NCI-H345 treated with DMSO at 0.1 percent for 48 hours (cell line): ENCODE measurements around the gene MDM2.
"Not testable (repeated sequence)": the region's sequence is repeated elsewhere in the genome, so short reads cannot be mapped to it uniquely, and the experiment has no call there.

Experiments
- DNase-seq: peaks from one replicate; lab custom pipeline; 2025; ENCODE audit not compliant: unreplicated experiment; lab: John Stamatoyannopoulos, UW

The MDM2 gene

GRCh38 chr12:68785823-68786222 lies 22.2 kb upstream of the MDM2 start:
- no peak for DNase-seq

GRCh38 chr12:68786929-68787328 lies 21.0 kb upstream of the MDM2 start:
- DNase-seq, result no peak

- no peak for DNase-seq
Observed at GRCh38 chr12:68788554-68789143, 19.3 kb upstream of the MDM2 start.

GRCh38 chr12:68789144-68789878 lies 18.7 kb upstream of the MDM2 start:
- DNase-seq, result no peak

DNA sequence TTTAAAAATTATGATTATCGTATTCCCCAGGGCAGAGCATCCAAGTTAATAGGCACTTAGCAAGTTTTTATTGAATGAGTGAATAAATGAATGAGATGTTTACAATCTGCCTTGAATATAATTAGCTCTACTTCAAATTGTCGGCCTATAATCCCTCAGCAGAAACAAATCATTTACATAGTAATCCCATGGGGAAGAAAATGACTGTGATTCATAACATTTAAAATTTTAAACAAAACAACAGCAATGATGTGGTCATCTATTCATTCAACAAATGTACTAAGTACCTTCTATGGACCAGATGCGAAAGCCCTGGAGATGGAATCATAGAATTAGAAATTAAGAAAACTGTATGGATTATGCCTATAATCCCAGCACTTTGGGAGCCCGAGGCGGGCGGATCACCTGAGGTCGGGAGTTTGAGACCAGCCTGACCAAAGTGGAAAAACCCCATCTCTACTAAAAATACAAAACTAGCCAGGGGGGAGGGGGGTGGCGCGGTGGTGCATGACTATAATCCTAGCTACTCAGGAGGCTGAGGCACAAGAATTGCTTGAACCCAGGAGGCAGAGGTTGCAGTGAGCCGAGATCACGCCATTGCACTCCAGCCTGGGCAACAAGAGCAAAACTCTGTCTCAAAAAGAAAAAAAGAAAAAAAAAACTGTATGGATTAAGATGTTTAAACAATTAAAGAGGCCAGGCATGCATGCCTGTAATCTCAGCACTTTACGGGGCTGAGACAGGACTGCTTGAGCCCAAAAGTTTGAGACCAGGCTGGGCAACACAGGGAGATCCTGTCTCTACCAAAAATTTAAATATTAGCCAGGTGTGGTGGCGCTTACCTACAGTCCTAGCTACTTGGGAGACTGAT lies 17.7 kb upstream of the MDM2 start:
- DNase-seq, result no peak

- DNase-seq, result no peak
Observed at GRCh38 chr12:68790952-68791234, 17.1 kb upstream of the MDM2 start.

DNA sequence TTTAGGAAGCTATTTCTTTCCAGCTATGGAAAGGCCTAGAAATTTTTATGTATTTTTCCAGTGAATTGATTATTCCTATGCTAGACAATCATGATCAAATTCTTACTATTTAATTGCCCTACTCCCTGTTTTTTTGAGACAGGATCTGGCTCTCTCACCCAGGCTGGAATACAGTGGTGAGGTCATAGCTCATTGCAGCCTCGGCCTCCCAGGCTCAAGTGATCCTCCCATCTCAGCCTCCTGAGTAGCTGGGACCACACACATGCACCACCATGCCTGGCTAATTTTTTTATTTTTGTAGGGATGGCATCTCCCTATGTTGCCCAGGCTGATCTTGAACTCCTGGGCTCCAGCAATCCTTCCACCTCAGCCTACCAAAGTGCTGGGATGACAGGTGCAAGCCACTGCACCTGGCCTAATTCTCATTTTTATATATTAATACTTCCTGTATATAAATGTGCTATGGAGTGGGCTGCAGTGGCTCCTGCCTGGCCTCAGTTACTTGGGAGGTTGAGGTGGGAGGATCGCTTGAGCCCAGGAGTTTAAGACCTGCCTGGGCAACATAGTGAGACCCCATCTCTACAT lies 16.0 kb upstream of the MDM2 start:
- DNase-seq, result no peak

DNA sequence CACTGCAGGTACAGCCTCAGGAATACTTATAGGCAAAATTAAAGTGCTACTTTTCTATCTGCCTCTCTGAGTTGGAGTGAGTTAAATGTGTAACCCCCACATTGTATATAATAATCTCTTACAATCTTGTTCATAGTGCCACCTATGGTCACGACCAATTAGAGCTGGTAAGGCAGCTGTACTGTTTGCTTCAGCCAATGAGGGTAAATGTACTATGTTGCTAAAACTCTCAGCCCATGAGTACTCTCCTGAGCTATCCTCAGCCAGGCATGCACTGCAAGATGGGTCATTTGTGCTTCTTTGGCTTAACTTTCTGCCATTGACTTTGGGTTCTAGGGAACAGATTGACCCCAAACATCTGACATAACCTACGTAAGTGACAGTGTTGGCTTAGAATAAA lies 15.0 kb upstream of the MDM2 start:
- DNase-seq, result no peak

DNA sequence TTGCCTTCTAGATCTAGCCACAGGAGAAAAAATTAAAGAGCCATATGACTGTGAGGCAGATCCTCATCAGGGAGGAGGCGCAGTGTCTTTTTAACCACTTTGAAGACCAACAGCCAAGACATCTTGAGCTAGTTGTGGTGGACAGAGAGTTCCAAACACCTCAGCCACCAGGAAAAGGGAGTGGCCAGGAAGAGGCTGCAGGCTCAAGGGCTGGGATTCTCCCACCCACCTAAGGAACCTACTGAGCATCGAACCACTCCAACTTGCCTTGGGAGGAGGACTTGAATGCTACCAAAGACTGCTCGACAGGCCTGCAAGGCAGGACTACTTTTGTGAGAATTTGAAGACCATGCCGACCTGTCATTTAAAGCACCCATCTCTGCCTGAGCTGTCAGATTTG lies 14.5 kb upstream of the MDM2 start:
- no peak for DNase-seq

- no peak for DNase-seq
Observed at GRCh38 chr12:68793975-68794652, 13.9 kb upstream of the MDM2 start.

GRCh38 chr12:68794653-68795251 lies 13.2 kb upstream of the MDM2 start:
- DNase-seq, result no peak

- DNase-seq, result no peak
Observed at GRCh38 chr12:68796399-68796798, 11.6 kb upstream of the MDM2 start.

- DNase-seq, result no peak
Observed at GRCh38 chr12:68798882-68799234, 9.1 kb upstream of the MDM2 start.

DNA sequence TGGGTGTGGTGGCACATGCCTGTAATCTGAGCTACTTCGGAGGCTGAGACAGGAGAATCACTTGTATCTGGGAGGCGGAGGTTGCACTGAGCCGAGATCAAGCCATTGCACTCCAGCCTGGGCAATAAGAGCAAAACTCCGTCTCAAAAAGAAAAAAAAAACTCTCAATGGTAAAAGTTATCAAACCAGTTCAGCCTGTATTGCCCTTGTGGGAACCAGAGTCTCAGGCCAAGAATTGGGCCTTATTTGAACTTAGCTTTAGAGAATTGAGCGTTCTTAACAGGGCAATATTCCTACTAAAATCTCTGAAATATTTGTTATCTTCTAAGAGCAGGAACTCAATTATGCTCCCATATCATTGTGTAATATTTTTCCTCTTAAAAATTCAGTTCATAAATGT lies 7.7 kb upstream of the MDM2 start:
- DNase-seq, result no peak

GRCh38 chr12:68801124-68801523 lies 6.9 kb upstream of the MDM2 start:
- DNase-seq, result not testable (repeated sequence)

GRCh38 chr12:68802372-68802745 lies 5.6 kb upstream of the MDM2 start:
- DNase-seq, result not testable (repeated sequence)

DNA sequence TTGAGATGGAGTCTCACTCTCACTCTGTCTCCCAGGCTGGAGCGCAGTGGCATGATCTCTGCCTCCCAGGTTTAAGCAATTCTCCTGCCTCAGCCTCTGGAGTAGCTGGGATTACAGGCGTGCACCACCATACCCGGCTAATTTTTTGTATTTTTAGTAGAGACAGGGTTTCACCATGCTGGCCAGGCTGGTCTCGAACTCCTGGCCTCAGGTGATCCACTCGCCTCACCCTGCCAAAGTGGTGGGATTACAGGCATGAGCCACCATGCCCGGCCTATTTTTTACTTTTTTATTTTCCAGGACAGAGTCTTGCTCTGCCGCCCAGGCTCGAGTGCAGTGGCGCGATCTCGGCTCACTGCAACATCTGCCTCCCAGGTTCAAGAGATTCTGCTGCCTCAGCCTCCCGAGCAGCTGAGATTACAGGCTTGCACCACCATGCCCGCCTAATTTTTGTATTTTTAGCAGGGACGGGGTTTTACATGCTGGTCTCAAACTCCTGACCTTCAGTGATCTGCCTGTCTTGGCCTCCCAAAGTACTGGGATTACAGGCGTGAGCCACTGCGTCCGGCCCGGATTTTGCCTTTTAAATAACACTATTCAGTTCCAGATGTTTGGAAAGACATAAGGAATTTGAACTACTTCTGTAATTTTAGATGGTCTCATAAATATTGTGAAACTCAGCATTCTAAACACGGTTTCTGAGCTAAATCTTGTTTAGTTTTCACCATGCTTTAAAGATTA lies 4.9 kb upstream of the MDM2 start:
- not testable (repeated sequence) for DNase-seq

- no peak for DNase-seq
Observed at GRCh38 chr12:68803948-68804656, 3.9 kb upstream of the MDM2 start.

DNA sequence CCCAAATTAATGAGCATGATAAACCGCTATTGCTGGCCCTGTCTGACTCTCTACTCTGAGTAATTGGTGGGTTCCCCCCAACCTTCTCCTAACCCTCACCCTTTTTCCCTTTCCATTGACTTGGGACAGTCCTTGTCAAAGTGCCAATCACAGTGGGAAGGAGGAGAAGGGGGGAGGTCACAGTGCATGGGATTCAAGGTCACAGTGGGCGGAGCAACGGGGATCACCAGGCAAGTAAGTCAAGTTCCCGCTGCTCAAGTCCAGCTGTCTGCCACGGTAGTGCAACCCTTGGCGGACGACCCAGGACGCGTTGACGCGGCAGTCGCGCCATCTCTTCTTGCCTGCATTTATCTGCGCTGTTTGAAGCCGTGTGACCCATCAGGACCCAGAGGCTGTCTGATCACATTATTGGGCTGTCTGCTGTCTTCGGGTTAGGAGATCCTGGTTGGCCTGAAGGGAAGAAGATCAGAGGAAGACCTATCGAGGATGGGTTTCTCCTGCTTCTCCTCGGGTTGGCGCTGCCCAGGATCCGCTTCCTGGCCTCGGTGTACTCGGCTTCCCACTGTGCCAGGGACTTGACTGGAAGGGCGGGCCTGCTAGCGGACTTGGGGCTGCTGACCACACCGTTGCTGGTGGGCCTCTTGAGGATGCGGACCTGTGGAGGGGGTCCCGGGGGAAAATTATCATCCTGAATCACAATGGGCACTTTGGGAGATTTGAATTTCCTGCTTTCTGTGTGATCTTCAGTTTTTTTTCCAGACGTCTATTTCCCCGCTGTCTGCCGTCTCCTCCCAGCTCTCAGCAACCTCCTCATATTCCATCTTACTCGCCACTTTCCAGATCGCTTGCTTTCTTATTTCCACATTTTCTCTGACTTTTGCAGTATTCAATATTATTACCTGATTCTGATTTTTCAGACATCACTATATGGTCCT lies 3.1 kb upstream of the MDM2 start:
- DNase-seq, result no peak
